Fibroblast of lung (primary cell): ENCODE measurements around the gene AMDHD2.

Experiments
- EZH2 ChIP-seq: IDR thresholded peaks from 2 replicates; pipeline ENCODE4 v1.5.1; 2012; ENCODE audit warnings: low read length, control low read depth, mild to moderate bottlenecking; ENCODE audit errors: missing control alignments
- TF ChIP-seq, protein P1 (sequence below), 2 donors: IDR thresholded peaks in 1 of 2; conservative IDR thresholded peaks in 1 of 2; 1 replicate in 1 of 2; 2 replicates in 1 of 2; pipeline ENCODE4 v1.5.1; 2011 to 2012; ENCODE audit warnings: low read length in 2 of 2, control low read depth in 1 of 2, inconsistent platforms in 1 of 2, low read depth in 1 of 2, mild to moderate bottlenecking in 1 of 2

DNA sequence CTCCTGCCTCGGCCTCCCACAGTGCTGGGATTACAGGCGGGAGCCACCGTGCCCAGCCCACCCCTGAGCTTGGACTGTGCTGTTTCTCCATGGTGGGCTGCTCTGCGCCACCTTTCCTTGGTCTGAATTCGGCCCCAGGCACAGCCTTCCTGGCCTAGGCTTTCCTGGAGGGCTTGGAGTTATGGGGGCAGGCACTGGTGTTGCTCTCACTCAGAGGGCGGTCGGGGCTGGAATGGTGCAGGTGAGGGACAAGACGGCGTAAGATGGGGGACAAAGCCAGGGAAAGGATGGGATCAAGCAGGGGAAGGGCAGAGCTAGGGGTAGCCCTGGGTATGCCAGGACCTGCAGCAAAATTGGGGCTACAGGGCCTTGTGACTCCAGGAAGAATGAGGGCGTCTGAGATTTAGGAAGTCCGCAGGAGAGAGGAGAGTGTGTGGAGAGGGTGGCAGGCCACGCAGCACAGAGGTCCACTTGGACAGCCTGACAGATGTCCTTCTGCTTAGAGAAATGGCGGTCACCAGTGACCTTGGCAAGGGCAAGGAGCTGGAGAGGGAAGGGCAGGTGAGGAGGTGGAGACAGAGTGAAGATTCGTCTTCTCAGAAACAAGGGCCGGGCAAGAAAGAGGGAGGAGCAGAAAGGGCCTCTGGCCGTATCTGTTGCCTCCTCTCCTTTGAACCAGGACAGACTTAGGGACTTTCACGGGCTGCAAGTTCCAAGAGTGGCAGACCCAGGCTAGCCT, 8.0 kb upstream of the AMDHD2 start:
- no peak for TF ChIP-seq EZH2
- TF ChIP-seq, protein P1, sequence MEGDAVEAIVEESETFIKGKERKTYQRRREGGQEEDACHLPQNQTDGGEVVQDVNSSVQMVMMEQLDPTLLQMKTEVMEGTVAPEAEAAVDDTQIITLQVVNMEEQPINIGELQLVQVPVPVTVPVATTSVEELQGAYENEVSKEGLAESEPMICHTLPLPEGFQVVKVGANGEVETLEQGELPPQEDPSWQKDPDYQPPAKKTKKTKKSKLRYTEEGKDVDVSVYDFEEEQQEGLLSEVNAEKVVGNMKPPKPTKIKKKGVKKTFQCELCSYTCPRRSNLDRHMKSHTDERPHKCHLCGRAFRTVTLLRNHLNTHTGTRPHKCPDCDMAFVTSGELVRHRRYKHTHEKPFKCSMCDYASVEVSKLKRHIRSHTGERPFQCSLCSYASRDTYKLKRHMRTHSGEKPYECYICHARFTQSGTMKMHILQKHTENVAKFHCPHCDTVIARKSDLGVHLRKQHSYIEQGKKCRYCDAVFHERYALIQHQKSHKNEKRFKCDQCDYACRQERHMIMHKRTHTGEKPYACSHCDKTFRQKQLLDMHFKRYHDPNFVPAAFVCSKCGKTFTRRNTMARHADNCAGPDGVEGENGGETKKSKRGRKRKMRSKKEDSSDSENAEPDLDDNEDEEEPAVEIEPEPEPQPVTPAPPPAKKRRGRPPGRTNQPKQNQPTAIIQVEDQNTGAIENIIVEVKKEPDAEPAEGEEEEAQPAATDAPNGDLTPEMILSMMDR (conservative IDR thresholded peaks at IDR 0.05 in 1 of 2, IDR thresholded peaks at IDR 0.05 in 1 of 2; ENCODE audit: low read depth in 1 of 2, low read length in 2 of 2): no peak
